ENCODE measurements around the gene YBX3. TPM values are rescaled to one million over a fixed set of nuclear protein-coding genes. Genes with fewer than 3 reads are reported as not detected.

Gene YBX3
- total RNA-seq, 1 experiment from 2014 or later = 85.9 TPM

DNA sequence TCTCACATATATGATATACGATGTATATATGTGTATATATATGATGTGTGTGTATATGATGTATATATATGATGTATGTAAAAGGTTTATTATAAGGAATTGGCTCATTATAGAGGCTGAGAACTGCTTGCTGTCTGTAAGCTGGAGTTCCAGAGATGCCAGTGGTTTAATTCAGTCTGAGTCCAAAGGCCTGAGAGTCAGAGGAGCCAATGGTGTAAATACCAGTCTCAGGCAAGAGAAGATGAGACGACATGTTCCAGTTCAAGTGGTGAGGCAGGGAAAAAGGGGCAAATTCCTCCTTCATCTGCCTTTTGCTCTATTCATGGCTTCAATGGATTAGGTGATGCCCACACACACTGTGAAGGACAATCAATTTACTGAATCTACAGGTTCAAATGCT, 32.2 kb downstream of the YBX3 start:
- no TSS peak for BruUV-seq (replicated peaks)
- ChIA-PET POLR2A (ENCODE audit: unreplicated experiment) (no interaction called here), CTCF (no interaction called here)

DNA sequence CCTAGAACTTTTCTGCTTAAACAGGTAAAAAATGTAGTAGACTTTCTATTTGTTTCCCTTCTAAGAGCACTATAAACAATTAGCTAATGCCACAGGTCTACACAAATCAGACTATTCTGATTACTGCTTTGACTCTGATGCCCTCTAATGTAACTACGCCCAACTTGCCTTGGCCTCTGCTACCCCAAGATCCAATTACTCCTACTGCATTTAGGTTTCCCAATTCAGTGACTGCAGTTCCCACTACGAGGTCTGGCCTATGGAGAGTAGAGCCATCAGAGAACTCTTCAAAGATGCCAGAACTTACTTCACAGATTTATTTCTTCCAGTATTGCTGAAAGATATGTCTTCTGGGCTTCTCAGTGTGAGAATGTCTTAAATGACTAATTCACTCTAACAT, 34.0 kb downstream of the YBX3 start:
- no peak overlapping the region for H3K27ac ChIP-seq (ENCODE audit: low read length)
- no peaks in the 10 kb centered on the region for H3K27me3 ChIP-seq (ENCODE audit: low read length)
- no TSS peak for BruUV-seq (replicated peaks)
- no peaks in the 10 kb centered on the region for H4K20me1 ChIP-seq (ENCODE audit: low read length)
- H3F3A ChIP-seq (ENCODE audit: low read length, unreplicated experiment) = no peaks in the 10 kb centered on the region
- no peaks in the 10 kb centered on the region for H3K9me2 ChIP-seq (replicated peaks; ENCODE audit: low read length)
- H3K9me3 ChIP-seq (ENCODE audit: low read length) = no peaks in the 10 kb centered on the region
- H3K79me2 ChIP-seq (ENCODE audit: low read length) = no peaks in the 10 kb centered on the region
- CTCF ChIA-PET = no interaction called here
- no peak overlapping the region for H3K4me2 ChIP-seq (ENCODE audit: low read length)
- TF ChIP-seq, protein P1, sequence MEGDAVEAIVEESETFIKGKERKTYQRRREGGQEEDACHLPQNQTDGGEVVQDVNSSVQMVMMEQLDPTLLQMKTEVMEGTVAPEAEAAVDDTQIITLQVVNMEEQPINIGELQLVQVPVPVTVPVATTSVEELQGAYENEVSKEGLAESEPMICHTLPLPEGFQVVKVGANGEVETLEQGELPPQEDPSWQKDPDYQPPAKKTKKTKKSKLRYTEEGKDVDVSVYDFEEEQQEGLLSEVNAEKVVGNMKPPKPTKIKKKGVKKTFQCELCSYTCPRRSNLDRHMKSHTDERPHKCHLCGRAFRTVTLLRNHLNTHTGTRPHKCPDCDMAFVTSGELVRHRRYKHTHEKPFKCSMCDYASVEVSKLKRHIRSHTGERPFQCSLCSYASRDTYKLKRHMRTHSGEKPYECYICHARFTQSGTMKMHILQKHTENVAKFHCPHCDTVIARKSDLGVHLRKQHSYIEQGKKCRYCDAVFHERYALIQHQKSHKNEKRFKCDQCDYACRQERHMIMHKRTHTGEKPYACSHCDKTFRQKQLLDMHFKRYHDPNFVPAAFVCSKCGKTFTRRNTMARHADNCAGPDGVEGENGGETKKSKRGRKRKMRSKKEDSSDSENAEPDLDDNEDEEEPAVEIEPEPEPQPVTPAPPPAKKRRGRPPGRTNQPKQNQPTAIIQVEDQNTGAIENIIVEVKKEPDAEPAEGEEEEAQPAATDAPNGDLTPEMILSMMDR (conservative IDR thresholded peaks at IDR 0.05; ENCODE audit: low read depth, low read length) = no peak
- TF ChIP-seq EZH2phosphoT487 (IDR thresholded peaks at IDR 0.05; ENCODE audit: borderline replicate concordance, low read length) = no peak
- TF ChIP-seq EZH2 (IDR thresholded peaks at IDR 0.05; ENCODE audit: low read length, unreplicated experiment) = no peak
- H3K36me3 ChIP-seq (ENCODE audit: low read depth, low read length) = no peaks in the 10 kb centered on the region
- ATAC-seq = no peak
- DNase-seq = no peak
- POLR2A ChIA-PET (ENCODE audit: unreplicated experiment) = no interaction called here
- no peaks in the 10 kb centered on the region for H3K4me1 ChIP-seq (ENCODE audit: insufficient read depth, low read length)
- H3K9ac ChIP-seq (ENCODE audit: low read length) = no peak overlapping the region
- H3K4me3 ChIP-seq (ENCODE audit: low read length) = no peak overlapping the region
- intact Hi-C loops (cut with micrococcal nuclease) = no loop called here
- no peak overlapping the region for H2AFZ ChIP-seq (ENCODE audit: low read length)

More for the DNA sequence above, 32.2 kb downstream of the YBX3 start:
- Histone ChIP-seq H3K4me1 (ENCODE audit: insufficient read depth, low read length) (no peaks in the 10 kb centered on the region), H3K79me2 (ENCODE audit: low read length) (no peaks in the 10 kb centered on the region), H3K9me3 (ENCODE audit: low read length) (no peaks in the 10 kb centered on the region), H4K20me1 (ENCODE audit: low read length) (no peaks in the 10 kb centered on the region), H2AFZ (ENCODE audit: low read length) (no peak overlapping the region), H3K9me2 (replicated peaks; ENCODE audit: low read length) (no peaks in the 10 kb centered on the region), H3K27ac (ENCODE audit: low read length) (no peak overlapping the region), H3K36me3 (ENCODE audit: low read depth, low read length) (no peaks in the 10 kb centered on the region), H3K4me2 (ENCODE audit: low read length) (no peak overlapping the region), H3K4me3 (ENCODE audit: low read length) (no peak overlapping the region), H3K9ac (ENCODE audit: low read length) (no peak overlapping the region), H3K27me3 (ENCODE audit: low read length) (no peaks in the 10 kb centered on the region), H3F3A (ENCODE audit: low read length, unreplicated experiment) (no peaks in the 10 kb centered on the region)
- intact Hi-C loops (cut with micrococcal nuclease) = no loop called here
- no peak for TF ChIP-seq EZH2 (IDR thresholded peaks at IDR 0.05; ENCODE audit: low read length, unreplicated experiment)
- TF ChIP-seq, protein P1 (conservative IDR thresholded peaks at IDR 0.05; ENCODE audit: low read depth, low read length) = no peak
- TF ChIP-seq EZH2phosphoT487 (IDR thresholded peaks at IDR 0.05; ENCODE audit: borderline replicate concordance, low read length) = no peak
- no peak for DNase-seq
- no peak for ATAC-seq

DNA sequence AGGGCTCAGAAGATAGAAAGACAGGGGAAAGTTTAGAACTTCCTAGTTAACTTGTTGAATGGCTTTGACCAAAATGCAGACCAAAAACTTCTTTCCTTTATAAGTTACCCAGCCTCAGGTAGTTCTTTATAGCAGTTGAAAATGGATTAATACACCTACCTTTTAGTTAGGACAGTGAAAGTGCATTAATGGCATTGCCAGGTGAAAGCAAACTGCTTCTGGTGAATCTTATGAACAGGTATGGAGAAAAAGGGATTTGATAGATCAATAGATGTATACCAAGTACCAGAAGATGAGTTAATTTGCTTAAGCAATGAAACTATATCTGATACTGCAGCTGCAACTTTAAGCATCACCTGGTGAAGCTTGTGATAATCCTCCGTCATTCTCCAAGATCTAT, 35.1 kb downstream of the YBX3 start:
- H3K27me3 ChIP-seq (ENCODE audit: low read length) = no peaks in the 10 kb centered on the region
- H3K36me3 ChIP-seq (ENCODE audit: low read depth, low read length) = no peaks in the 10 kb centered on the region
- TF ChIP-seq EZH2 (IDR thresholded peaks at IDR 0.05; ENCODE audit: low read length, unreplicated experiment) = no peak
- no peak for TF ChIP-seq EZH2phosphoT487 (IDR thresholded peaks at IDR 0.05; ENCODE audit: borderline replicate concordance, low read length)
- TF ChIP-seq, protein P1 (conservative IDR thresholded peaks at IDR 0.05; ENCODE audit: low read depth, low read length) = no peak
- intact Hi-C loops (cut with micrococcal nuclease) = no loop called here
- ChIA-PET CTCF (no interaction called here), POLR2A (ENCODE audit: unreplicated experiment) (no interaction called here)
- no peaks in the 10 kb centered on the region for H4K20me1 ChIP-seq (ENCODE audit: low read length)
- H3K4me3 ChIP-seq (ENCODE audit: low read length) = no peak overlapping the region
- no peak overlapping the region for H3K27ac ChIP-seq (ENCODE audit: low read length)
- ATAC-seq (no peak), DNase-seq (no peak)
- no peaks in the 10 kb centered on the region for H3F3A ChIP-seq (ENCODE audit: low read length, unreplicated experiment)
- H3K79me2 ChIP-seq (ENCODE audit: low read length) = no peaks in the 10 kb centered on the region
- H3K4me2 ChIP-seq (ENCODE audit: low read length) = no peak overlapping the region
- H3K9ac ChIP-seq (ENCODE audit: low read length) = no peak overlapping the region
- no TSS peak for BruUV-seq (replicated peaks)
- no peak overlapping the region for H2AFZ ChIP-seq (ENCODE audit: low read length)
- H3K9me2 ChIP-seq (replicated peaks; ENCODE audit: low read length) = no peaks in the 10 kb centered on the region
- H3K4me1 ChIP-seq (ENCODE audit: insufficient read depth, low read length) = no peaks in the 10 kb centered on the region
- no peaks in the 10 kb centered on the region for H3K9me3 ChIP-seq (ENCODE audit: low read length)

All from PC-3 (cell line).